Right lobe of liver (tissue), 6 donors: ENCODE results near the gene GRAMD4. TPM values are rescaled to one million over a fixed set of nuclear protein-coding genes. Genes with fewer than 3 reads are reported as not detected.

Source experiments
- ATAC-seq, 4 donors: fragments of 200-7000 bp; cut with Tn5 transposase; one replicate each; pipeline ENCODE4 v1.9.1; 2020; ENCODE audit warnings: mild to moderate bottlenecking in 4 of 4, moderate library complexity in 4 of 4
- DNase-seq, 3 donors: peaks; one replicate each; pipeline ENCODE4 v3.0.0-alpha.2; 2020
- H3K27ac ChIP-seq, 3 donors: fragments of 200-600 bp; one replicate each; pipeline ENCODE4 v1.8.0; 2022
- H3K27me3 ChIP-seq, 2 donors: fragments of 200-600 bp; one replicate each; pipeline ENCODE4 v1.8.0; 2022
- H3K36me3 ChIP-seq, 4 donors: fragments of 200-600 bp; sonication (generic) in 1 of 4; one replicate each; pipeline versions ENCODE4 v1.5.1 to v1.8.0; 2017 to 2022; ENCODE audit warnings: control low read depth in 1 of 4
- H3K4me1 ChIP-seq, 4 donors: fragments of 200-600 bp; sonication (generic) in 1 of 4; one replicate each; pipeline versions ENCODE4 v1.5.1 to v1.8.0; 2017 to 2022; ENCODE audit warnings: control low read depth in 1 of 4
- H3K4me3 ChIP-seq, 3 donors: fragments of 200-600 bp; one replicate each; pipeline ENCODE4 v1.8.0; 2022
- H3K9me3 ChIP-seq, 4 donors: fragments of 200-600 bp; sonication (generic) in 1 of 4; one replicate each; pipeline versions ENCODE4 v1.5.1 to v1.8.0; 2017 to 2022; ENCODE audit warnings: control low read depth in 1 of 4
- CTCF ChIP-seq, 4 donors: fragments of 200-600 bp in 3 of 4; fragments of 450-650 bp in 1 of 4; IDR thresholded peaks; one replicate each; pipeline versions ENCODE4 v1.5.1 to v1.8.0; 2016 to 2022; ENCODE audit warnings: antibody characterized with exemption in 4 of 4, mild to moderate bottlenecking in 2 of 4
- POLR2A ChIP-seq: fragments of 450-650 bp; IDR thresholded peaks from one replicate; pipeline ENCODE4 v1.6.1; 2017; ENCODE audit warnings: antibody characterized with exemption, mild to moderate bottlenecking
- WGBS: methylation state at CpG from one replicate; pipeline ENCODE4 v1.1.6; 2018; ENCODE audit warnings: low coverage, low lambda C conversion rate; ENCODE audit not compliant: insufficient coverage; ENCODE audit errors: missing lambda C conversion rate; 5-methylcytosine and 5-hydroxymethylcytosine counted together
- intact Hi-C, 2 donors: fragments of 100-400 bp; cut with DNase I; formaldehyde crosslinking; loops; one replicate each; pipeline versions ENCODE4 v1.11.2 to v1.14.1; 2022
- total RNA-seq, 6 experiments: library from RNA; depleted of rRNA in 2 of 6; stranded (reverse); fragments of >200 nt in 2 of 6; fragmentation: NEBNext Ultra II Directional in 3 of 6; extraction: Animal tissue kit (Norgen Biotek cat#: 25700) in 3 of 6; gene quantifications; one replicate each; pipeline versions ENCODE4 v1.1.0 to v1.2.4, GENCODE V29; 2016 to 2023
- donor health status: DM: no; HTN: yes; CAD: no.
- donor health status: DM: no; HTN: no; CAD: no.
- donor health status: DM: no; HTN: no; CAD: no.
- donor health status: DM: no; HTN: yes; CAD: no.
- donor health status: DM: no; HTN: yes; CAD: no.

Gene GRAMD4
- total RNA-seq, 6 experiments from 2014 or later, result 29.7 to 72.0 (median 34.8) TPM

DNA sequence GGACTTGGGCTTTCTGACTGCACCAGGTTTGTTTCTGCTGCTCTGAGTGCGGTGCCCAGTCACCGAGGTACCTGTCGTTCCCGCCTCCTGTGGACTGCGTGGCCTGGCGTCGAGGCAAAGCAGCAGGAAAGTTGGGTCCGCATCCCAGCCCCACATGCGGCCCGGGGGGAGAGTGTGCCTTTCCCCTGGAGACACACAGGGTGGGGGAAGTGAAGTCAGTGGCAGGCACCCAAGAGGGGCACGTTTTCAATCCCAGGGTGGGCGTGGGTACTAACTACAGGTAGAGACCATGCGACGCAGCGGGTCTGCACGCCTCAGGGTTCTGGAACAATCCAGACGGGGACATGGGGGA is 25.3 kb upstream of the GRAMD4 start:
- Histone ChIP-seq H3K27ac (no peak overlapping the region), H3K9me3 (no peaks in the 10 kb centered on the region), H3K4me1 (no peaks in the 10 kb centered on the region), H3K4me3 (no peak overlapping the region), H3K36me3 (no peaks in the 10 kb centered on the region), H3K27me3 (no peaks in the 10 kb centered on the region)
- intact Hi-C loops, result no loop called here
- peak in 1 of 3 donors; percentile 20 for DNase-seq
- no peak for ATAC-seq
- TF ChIP-seq POLR2A, result no peak
- TF ChIP-seq CTCF (IDR thresholded peaks at IDR 0.05), result no peak
- WGBS, result no CpG with 5 or more reads among the region's 17 CpGs

DNA sequence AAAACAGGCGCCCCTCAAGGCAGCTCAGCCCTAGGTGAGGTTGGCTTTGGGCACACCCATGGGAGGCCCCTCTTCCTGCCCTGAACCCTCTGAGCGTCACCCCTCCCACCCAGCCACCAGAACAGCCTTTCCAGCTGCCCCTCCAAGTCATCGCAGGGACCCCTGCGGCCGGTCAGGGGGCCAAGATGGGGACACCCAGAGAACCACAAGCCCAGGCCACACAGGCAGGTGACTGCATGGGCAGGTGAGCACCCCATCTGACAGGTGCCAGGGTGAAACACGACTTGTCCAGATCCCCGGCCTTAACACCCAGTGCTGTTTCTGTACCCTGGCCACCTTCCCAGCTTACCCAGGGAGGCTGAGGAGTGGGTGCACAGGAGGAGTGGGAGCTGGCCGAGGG is 24.6 kb upstream of the GRAMD4 start:
- ATAC-seq (no peak), DNase-seq (no peak)
- no CpG with 5 or more reads among the region's 8 CpGs for WGBS
- no peak overlapping the region for H3K4me3 ChIP-seq
- TF ChIP-seq CTCF (IDR thresholded peaks at IDR 0.05) (no peak), POLR2A (no peak)
- no peaks in the 10 kb centered on the region for H3K36me3 ChIP-seq
- no peaks in the 10 kb centered on the region for H3K27me3 ChIP-seq
- H3K9me3 ChIP-seq, result no peaks in the 10 kb centered on the region
- intact Hi-C loops, result no loop called here
- no peaks in the 10 kb centered on the region for H3K4me1 ChIP-seq
- H3K27ac ChIP-seq, result no peak overlapping the region

- H3K27me3 ChIP-seq, result no peaks in the 10 kb centered on the region
- H3K36me3 ChIP-seq, result no peaks in the 10 kb centered on the region
- 40% methylated on average over 4 of the region's 10 CpGs for WGBS
- H3K4me3 ChIP-seq, result no peak overlapping the region
- no peak overlapping the region for H3K27ac ChIP-seq
- intact Hi-C loops, result no loop called here
- DNase-seq (peak in 2 of 3 donors; percentile 20 to 53), ATAC-seq (peak in 1 of 4 donors; percentile 23)
- TF ChIP-seq POLR2A, result no peak
- TF ChIP-seq CTCF (IDR thresholded peaks at IDR 0.05), result no peak
- no peaks in the 10 kb centered on the region for H3K4me1 ChIP-seq
- H3K9me3 ChIP-seq, result no peaks in the 10 kb centered on the region
Measured at GRCh38 chr22:46596032-46596441, 24.1 kb upstream of the GRAMD4 start.

GRCh38 chr22:46596819-46597218 is 23.4 kb upstream of the GRAMD4 start:
- Histone ChIP-seq H3K27ac (no peak overlapping the region), H3K36me3 (no peaks in the 10 kb centered on the region), H3K4me3 (no peak overlapping the region), H3K27me3 (no peaks in the 10 kb centered on the region), H3K9me3 (no peaks in the 10 kb centered on the region), H3K4me1 (no peaks in the 10 kb centered on the region)
- DNase-seq, result no peak
- intact Hi-C loops, result no loop called here
- peak in 1 of 4 donors; percentile 14 for ATAC-seq
- 20% methylated on average over 1 of the region's 7 CpGs for WGBS
- no peak for TF ChIP-seq POLR2A
- TF ChIP-seq CTCF (IDR thresholded peaks at IDR 0.05), result no peak

DNA sequence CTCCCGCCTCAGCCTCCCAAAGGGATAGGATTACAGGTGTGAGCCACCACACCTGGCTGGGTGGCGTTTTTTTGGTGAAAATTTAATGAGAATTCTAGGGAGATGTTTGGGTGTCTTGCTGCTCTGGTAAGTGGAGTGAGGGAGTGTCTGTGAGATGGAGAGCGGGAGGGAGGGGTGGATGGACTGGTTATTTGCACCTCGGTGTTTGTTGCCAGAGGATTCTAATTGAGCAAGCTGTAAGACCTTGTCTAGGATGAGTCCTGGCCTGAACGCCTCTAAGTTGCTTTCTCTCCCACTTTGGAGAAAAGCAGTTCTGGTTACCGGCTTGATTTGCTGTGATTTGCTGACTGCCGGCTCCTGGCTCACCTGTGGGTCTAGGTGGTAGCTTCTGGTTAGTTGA is 22.0 kb upstream of the GRAMD4 start:
- Histone ChIP-seq H3K27me3 (no peaks in the 10 kb centered on the region), H3K4me1 (no peaks in the 10 kb centered on the region), H3K27ac (no peak overlapping the region), H3K9me3 (no peaks in the 10 kb centered on the region), H3K36me3 (no peaks in the 10 kb centered on the region), H3K4me3 (no peak overlapping the region)
- ATAC-seq (no peak), DNase-seq (no peak)
- 95% methylated on average over 4 of the region's 7 CpGs for WGBS
- TF ChIP-seq CTCF (IDR thresholded peaks at IDR 0.05) (no peak), POLR2A (no peak)
- intact Hi-C loops, result no loop called here
